Frontal cortex (tissue), 4 donors: ENCODE data around the gene HEBP2. TPM values are rescaled to one million over a fixed set of nuclear protein-coding genes. Genes with fewer than 3 reads are reported as not detected.

Experiments
- DNase-seq, 2 donors: peaks; one replicate each; pipeline ENCODE4 v3.0.0; 2012; ENCODE audit warnings: low spot score in 2 of 2
- FAIRE-seq: peaks from 2 replicates; lab custom pipeline; 2012; peaks lifted over from hg19 to GRCh38; lab: Jason Lieb, UNC
- total RNA-seq: library from RNA; depleted of rRNA; stranded (reverse); fragments of >200 nt; gene quantifications from one replicate; pipeline ENCODE4 v1.2.3, GENCODE V29; 2014
- donor health status: control.
- donor health status: control.
- donor health status: control.

HEBP2 gene
- total RNA-seq, 1 donor from 2014 or later: 4.9 TPM

DNA sequence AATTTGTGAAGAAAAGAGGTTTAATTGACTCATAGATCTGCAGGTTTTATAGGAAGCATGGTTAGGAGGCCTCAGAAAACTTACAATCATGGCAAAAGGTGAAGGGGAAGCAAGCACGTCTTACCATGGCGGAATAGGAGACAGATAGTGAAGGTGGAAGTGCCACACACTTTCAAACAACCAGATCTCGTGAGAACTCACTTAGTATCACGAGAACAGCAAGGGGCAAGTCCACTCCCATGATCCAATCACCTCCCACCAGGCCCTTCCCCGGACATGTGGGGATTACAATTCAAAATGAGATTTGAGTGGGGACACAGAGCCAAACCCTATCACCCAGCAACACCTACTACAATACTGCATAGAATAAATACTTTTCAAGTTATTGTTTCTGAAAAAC is 7.3 kb upstream of the HEBP2 start:
- no peak for DNase-seq

DNA sequence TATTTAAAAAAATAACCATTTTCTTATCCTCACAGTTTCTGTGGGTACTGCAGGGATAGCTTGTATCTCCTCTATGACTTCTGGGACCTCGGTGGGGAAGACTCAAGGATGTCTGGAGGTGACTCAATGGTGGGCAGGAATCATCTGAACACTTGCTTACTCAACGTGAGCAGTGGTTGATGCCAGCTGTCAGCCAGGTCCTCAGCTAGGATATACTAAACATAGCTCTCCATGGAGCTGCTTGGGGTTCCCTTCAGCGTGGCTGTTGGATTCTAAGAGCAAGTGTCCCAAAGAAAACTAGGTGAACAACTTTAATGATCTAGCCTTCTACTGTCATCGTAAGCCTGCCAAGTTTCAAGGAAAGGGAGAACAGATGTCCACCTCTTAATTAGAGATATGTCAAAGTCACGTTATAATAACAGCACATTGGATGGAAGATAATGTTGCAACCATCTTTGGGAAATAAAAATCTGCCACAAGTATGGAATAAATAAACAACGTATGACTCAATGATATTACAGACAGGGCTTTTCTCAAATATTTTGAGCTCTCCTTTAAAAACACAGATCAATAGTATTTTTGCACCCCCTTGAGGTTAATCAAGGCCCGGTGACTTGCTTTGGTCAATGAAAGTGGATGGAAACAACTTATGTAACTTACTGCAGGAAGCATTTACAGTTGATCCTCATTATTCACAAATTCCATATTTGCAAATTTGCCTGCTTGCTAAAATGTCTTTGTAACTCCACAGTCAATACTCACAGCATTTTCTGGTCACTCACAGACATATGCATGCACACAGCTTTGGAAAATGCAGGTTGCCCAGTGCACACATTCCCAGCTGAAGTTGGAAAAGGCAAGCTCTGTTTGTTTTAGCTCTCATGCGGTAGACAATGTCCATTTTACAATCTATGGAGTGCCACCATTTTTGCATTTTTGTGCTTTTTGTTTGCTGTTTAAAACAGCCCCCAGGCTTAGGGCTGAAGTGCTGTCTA is 6.6 kb upstream of the HEBP2 start:
- FAIRE-seq (no peak), DNase-seq (no peak)

More for the DNA sequence above, 7.3 kb upstream of the HEBP2 start:
- FAIRE-seq: no peak

DNA sequence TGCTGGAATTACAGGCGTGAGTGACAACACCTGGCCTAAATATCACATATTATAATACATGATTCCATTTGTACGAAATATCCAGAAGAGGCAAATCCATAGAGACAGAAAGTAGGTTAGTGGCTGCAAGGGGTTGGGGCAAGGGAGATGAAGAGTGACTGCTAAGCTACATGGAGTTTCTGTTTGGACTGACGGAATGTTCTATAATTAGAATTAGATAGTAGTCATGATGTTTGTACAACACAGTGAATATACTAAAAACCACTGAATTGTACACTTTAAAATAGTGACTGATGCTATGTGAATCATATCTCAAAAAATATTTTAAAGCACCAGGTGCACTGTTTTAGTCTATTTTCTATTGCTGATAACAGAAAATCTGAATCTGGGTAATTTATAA is 3.7 kb upstream of the HEBP2 start:
- FAIRE-seq: no peak
- DNase-seq: no peak

DNA sequence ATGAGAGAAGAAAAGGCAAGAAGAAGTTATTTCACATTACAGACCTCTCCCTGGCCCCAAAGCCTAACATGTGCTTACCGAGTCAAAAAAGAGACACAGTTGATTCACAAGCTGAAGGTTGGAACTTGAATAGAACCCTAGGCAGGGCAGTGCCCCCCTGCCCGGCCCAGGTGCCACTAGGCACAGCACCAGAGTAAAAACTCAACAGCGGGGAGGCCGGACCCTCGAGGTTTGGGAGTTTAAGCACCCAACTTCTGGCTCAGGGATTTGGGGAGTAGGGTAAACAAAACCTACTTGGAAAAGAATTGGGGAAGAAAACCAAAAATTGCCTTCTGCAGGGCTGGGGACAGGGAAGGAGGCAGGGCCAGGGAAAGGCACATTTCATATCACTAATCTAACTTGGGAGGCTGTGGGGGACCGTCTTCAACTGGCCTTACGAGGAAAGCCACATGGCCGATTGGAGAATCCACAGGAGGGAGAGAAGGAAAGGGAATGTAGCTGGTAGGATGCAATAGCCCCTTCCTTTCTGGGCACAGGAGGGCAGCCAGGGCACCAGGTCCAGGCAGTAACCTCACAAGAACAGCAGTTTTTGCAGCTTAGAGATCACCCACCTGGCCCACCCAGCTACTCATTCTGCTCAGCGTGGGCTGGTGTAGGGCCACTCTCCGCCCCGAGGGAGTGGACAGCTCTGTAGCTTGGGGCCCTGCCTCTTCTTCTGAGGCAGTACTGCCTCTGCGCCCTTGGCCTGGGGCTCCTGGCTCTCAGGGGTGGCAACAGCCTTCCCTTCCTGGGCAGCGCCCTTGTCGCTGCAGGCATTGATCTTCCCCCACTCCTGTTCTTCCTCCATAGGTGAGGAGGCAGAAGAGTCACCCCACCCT is 1.8 kb upstream of the HEBP2 start:
- DNase-seq: no peak
- no peak for FAIRE-seq

DNA sequence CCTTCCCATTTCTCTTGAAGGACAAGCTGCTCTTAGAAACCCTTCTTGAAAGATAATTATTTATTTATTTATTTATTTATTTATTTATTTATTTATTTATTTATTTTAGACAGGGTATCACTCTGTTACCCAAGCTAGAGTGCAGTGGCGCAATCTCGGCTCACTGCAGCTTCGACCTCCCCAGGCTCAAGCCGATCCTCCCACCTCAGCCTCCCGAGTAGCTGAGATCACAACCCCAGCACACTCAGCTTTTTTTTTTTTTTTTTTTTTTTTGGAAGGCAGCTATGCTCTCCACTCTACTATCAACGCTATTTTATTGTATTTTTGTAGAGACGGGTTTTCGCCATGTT is 1.2 kb upstream of the HEBP2 start:
- no peak for FAIRE-seq

GRCh38 chr6:138403324-138403800 is 661 bp upstream of the HEBP2 start:
- no peak for FAIRE-seq

More for the DNA sequence above, 1.2 kb upstream of the HEBP2 start:
- DNase-seq: no peak

DNA sequence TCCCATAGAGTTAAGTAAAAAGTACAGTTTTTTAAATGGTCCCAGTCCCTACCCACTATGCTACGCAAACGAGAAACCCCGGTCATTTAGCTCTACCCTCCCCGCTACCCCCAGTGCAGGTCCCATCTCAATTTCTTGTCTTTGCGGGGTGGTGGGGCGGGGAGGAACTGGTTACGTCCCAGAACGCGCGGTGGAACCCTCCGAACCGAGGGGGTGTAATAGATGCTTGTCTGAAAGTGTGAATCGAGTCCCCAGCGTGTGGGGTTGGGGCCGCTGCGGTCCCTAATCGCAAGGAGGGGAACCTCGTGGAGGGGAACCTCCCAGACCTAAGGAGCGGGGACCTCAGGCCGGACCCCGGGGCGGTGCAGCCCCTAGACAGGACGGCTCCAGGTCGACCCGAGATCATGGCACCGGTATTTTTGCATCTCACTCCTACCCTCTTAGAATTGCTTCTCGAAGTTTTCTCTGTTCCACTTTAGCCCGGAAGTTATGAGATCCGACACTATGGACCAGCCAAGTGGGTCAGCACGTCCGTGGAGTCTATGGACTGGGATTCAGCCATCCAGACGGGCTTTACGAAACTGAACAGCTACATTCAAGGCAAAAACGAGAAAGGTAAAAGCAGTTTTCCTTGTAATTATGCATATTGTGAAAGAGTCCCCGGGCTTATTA is 779 bp downstream of the HEBP2 start:
- FAIRE-seq (no peak), DNase-seq (peak in 1 of 2 donors; percentile 32)

More at GRCh38 chr6:138403324-138403800, 661 bp upstream of the HEBP2 start:
- peak; percentile 40 to 55 for DNase-seq

DNA sequence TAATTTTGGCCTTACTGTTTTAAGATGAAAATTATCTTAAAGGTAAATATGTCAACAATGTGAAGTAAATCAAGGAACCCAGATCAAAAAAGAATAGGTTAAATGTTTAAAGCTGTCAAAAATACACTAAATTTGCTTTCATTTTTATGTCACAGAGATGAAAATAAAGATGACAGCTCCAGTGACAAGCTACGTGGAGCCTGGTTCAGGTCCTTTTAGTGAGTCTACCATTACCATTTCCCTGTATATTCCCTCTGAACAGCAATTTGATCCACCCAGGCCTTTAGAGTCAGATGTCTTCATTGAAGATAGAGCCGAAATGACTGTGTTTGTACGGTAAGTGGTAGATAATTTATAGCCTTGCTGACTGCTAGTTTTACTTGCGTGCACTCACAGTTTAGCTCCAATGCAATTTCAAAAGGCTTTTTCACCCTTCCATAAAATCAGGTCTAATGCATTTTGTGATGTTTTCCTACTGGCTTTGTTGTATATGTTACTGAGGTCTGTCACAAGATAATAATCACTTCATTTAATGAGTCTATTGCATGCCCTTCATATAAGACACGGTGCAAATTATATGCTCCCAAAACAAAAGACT is 1.9 kb downstream of the HEBP2 start:
- no peak for FAIRE-seq
- DNase-seq: no peak

DNA sequence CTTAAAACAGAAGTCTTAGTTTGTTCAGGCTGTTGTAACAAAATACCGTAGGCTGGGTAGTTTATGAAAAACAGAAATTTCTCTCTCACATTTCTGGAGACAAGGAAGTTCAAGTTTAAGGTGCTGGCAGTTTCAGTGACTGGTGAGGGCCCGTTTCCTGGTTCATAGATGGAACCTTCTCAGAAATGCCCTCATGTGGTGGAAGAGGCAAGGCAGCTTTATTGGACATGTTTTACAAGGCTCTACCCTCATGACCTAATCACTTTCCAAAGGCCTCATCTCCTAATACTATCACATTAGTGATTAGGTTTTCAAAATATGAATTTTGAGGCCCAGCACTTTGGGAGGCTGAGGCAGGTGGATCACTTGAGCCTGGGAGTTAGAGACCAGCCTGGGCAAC is 2.4 kb downstream of the HEBP2 start:
- DNase-seq: no peak
- FAIRE-seq: no peak

DNA sequence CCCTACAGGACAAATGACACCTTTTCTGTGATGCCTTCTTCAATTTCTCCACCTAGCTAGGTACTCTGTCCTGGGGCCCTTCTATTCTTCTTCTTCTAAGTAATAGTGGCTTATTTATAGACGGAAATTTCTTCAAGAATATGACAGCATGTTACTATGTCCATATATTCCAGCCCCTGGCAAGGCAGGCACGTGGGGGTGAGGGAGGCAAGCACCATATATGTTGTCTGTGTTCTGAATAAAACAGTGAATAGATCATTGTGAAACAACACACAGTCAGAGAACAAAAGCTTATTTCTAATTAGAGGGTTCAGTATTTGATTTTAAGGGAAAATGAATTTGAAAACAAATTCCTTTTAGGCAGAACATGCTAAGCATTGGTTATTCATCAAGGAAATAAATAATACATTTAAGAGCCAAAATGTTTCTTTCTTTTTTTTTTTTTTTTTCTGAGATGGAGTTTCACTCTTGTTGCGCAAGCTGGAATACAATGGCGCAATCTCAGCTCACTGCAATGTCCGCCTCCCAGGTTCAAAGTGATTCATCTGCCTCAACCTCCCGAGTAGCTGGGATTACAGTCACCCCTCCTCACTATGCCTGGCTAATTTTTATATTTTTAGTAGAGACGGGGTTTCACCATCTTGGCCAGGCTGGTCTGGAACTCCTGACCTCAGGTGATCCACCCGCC is 6.2 kb downstream of the HEBP2 start:
- DNase-seq (no peak), FAIRE-seq (no peak)

DNA sequence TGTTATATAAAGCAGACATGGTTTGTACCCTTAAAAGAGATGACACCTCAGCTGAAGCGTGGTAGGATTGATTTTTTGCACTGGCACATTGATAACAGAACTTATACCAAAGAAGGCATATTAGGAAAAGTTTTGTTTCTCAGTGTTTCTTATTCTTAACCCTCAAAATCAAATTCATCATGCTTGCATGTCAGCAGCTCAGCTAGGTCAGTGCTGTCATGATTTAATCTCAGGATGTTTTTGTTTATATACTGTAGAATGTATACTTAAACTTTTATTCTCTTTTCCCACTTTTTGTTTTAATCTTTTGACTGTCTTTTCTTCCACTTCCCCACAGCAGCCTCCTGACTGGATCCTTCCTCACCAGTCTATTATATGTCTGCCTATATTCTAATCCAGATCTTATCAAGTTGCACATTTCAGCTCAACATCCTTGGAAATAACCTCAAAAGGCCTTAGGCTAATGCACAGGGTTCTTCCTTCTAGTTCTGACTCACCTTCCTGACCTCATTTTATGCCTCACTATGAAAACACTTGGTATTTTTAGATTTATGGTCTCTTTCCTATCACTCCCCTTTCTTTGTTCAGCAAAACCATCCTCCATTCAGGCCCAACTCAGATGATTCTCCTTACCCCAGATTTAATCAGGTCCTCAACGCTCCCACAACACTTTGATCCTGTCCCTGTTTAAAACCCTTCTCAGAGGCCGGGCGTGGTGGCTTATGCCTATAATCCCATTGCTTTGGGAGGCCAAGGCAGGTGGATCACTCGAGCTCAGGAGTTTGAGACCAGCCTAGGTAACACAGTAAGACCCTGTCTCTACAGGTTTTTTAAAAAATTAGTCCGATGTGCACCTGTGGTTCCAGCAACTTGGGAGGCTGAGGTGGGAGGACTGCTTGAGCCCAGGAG is 7.2 kb downstream of the HEBP2 start:
- FAIRE-seq: no peak

GRCh38 chr6:138415125-138415524 is 11.1 kb downstream of the HEBP2 start:
- no peak for FAIRE-seq
- no peak for DNase-seq

More for the DNA sequence above, 7.2 kb downstream of the HEBP2 start:
- DNase-seq: no peak

DNA sequence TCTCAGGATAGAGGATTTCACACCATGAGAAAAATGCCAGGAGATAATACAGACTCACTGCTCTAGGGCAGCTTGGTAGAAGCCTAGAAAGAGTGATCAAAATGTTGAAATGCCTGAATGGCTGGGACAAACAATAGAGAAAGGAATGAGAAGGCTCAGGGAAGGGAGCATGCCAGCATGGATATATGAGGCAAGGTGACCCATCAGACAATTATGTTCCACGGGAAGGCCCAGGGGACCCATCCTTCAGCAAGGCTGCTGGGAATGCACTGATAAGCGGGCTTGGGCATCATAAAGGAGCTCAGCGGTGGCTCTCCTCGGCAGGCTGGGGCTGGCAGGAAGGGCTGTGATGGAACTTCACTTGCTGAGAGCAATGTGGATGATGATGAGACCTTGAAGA is 12.2 kb downstream of the HEBP2 start:
- FAIRE-seq: no peak
- DNase-seq: no peak

DNA sequence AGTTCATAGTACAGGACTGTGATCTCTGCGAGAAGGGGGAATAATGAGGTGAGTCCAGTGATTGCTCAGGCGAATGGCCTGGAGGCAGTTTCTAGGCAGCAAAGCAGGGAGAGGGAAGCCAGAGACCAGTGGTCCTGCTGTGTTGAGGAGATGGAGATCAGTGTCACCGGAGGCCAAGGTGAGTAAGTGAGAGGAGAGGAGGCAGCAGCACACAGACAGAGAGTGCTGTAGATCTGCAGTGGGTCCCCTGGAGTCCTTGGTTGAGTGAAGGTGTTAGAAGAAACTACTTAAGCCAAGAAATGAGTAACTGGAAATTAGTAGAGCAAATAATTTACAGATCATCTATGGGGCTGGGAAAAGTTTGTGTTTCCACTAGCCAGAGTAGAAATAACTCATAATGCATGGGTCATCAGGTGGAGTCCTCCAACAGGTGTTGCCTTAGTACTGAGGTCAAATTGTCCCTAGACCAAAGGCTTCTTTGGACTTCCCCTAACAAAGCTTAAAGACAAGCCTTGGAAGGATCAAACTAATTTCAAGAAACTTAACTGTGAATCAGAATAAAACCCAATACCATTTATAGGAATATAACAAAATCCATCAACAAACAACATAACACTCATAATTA is 13.6 kb downstream of the HEBP2 start:
- no peak for DNase-seq
- no peak for FAIRE-seq

DNA sequence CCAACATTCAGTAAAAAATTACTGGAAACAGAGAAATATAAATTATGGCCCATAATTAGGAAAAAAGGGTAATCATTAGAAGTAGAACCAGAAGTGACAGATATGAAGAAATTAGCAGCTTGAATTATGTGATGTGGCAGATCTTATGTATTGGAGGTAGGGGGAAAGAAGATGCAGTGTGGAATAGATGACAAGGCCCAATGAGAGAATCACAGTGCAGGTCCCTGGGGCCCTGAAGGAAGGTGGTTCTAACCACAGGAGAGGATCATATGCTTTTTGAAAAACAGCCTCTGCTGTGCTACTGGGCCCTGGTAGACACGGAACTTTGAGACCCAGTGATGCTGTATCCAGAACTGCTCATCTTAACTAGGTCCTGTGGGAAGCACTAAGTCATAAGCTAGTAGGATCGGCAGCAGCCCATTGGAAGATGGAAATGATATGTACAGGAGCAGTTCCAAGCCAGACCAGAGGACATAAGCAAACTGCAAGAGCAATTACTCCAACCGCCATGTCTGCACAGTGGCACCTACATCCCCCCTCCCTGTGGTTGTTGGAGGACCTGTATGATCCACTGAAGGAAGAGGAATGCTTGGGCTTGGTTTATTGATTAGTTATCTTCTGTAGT is 14.2 kb downstream of the HEBP2 start:
- FAIRE-seq: no peak

DNA sequence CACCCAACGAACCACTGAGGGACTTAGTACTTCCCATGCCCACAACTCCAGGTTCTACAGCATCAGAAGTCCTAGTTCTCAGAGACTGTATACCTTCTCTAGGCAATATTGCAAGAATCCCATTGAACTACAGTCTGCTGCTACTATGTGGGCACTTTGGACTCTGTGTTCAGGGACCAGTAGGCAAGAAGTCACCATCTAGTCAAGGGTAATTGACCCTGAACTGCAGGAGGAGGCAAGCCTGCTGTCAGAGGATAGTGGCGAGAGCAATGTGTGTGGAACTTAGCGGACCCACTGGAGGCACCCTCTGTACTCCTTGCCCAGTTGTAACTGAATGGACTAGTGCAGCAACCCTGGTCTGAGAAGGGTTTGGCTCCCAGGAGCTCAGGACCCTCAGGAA is 15.7 kb downstream of the HEBP2 start:
- no peak for FAIRE-seq
- no peak for DNase-seq

More for the DNA sequence above, 14.2 kb downstream of the HEBP2 start:
- DNase-seq: no peak

DNA sequence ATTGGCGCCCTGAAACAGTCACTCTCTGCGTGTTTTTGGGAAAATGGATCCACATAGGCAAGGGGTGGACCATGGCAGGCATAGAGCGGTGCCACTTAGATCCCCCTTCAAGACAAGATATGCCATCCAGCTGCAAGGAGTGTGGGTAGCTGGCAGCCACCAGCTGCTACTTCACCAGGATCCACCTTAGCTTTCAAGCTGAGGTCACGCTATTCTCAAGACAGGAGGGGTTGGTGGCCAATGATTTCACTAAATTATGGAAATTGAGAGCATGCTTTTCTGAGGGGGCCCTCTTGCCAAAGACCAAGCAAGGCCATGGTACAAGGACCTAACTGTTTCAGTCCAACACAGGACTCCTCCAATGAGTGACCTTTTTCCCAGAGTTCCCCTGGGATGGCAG is 16.3 kb downstream of the HEBP2 start:
- DNase-seq: no peak
- FAIRE-seq: no peak
